Hematopoietic multipotent progenitor cell treated with erythropoietin and hydrocortisone succinate and interleukin-3 and kit ligand, for 8 days (in vitro differentiated cells): ENCODE results near the gene MEF2C.
A peak's percentile ranks its signal among the peaks of the same experiment; 100 is the strongest.

ENCODE experiments used
- DNase-seq: peaks from one replicate; pipeline ENCODE4 v3.0.0-alpha.2; 2015

Gene MEF2C

GRCh38 chr5:88748666-88749065 lies 134.3 kb downstream of the MEF2C start:
- no peak for DNase-seq

- no peak for DNase-seq
These were observed 136.5 kb downstream of the MEF2C start for GRCh38 chr5:88746438-88746882.

GRCh38 chr5:88745093-88745696 lies 137.8 kb downstream of the MEF2C start:
- no peak for DNase-seq

- DNase-seq: peak; percentile 64
These were observed 139.7 kb downstream of the MEF2C start for GRCh38 chr5:88743231-88743834.

- DNase-seq: no peak
These were observed 141.0 kb downstream of the MEF2C start for GRCh38 chr5:88741964-88742363.

GRCh38 chr5:88740604-88741185 lies 142.3 kb downstream of the MEF2C start:
- DNase-seq: no peak

GRCh38 chr5:88736494-88736893 lies 146.5 kb downstream of the MEF2C start:
- DNase-seq: no peak

GRCh38 chr5:88734983-88735382 lies 148.0 kb downstream of the MEF2C start:
- peak; percentile 39 for DNase-seq

GRCh38 chr5:88734191-88734640 lies 148.8 kb downstream of the MEF2C start:
- DNase-seq: peak; percentile 89

GRCh38 chr5:88732862-88733261 lies 150.1 kb downstream of the MEF2C start:
- peak; percentile 11 for DNase-seq

- peak; percentile 50 for DNase-seq
These were observed 150.8 kb downstream of the MEF2C start for GRCh38 chr5:88732181-88732633.

- DNase-seq: no peak
These were observed 153.2 kb downstream of the MEF2C start for GRCh38 chr5:88729829-88730182.

GRCh38 chr5:88729084-88729828 lies 153.7 kb downstream of the MEF2C start:
- DNase-seq: peak; percentile 85

GRCh38 chr5:88727705-88728313 lies 155.2 kb downstream of the MEF2C start:
- DNase-seq: peak; percentile 59

GRCh38 chr5:88725454-88725853 lies 157.5 kb downstream of the MEF2C start:
- no peak for DNase-seq

- peak; percentile 39 for DNase-seq
These were observed 158.8 kb downstream of the MEF2C start for GRCh38 chr5:88724201-88724600.

- DNase-seq: no peak
These were observed 160.4 kb downstream of the MEF2C start for GRCh38 chr5:88722546-88723073.

- no peak for DNase-seq
These were observed 163.6 kb downstream of the MEF2C start for GRCh38 chr5:88719434-88719833.

GRCh38 chr5:88718736-88719135 lies 164.2 kb downstream of the MEF2C start:
- no peak for DNase-seq

- DNase-seq: no peak
These were observed 166.9 kb downstream of the MEF2C start for GRCh38 chr5:88716101-88716500.

GRCh38 chr5:88715503-88715902 lies 167.5 kb downstream of the MEF2C start:
- no peak for DNase-seq

GRCh38 chr5:88713818-88714217 lies 169.2 kb downstream of the MEF2C start:
- no peak for DNase-seq
